HepG2 (cell line): Measurements from ENCODE around the gene HCRTR1. TPM values are rescaled to one million over a fixed set of nuclear protein-coding genes. Genes with fewer than 3 reads are reported as not detected.

Source experiments
- ARNT ChIP-seq: fragments of 450-650 bp; IDR thresholded peaks from 2 replicates; pipeline ENCODE4 v1.6.1; 2017
- FOXA1 ChIP-seq, 2 experiments: fragments of 450-650 bp in 1 of 2; sonication (generic) in 1 of 2; formaldehyde crosslinking in 1 of 2; IDR thresholded peaks; 2 replicates each; pipeline versions ENCODE4 v1.4.0 to v1.6.1; 2016 to 2020; ENCODE audit warnings: missing genetic modification reagents in 1 of 2
- KLF12 ChIP-seq: sonication (generic); formaldehyde crosslinking; IDR thresholded peaks from 2 replicates; pipeline ENCODE4 v1.4.0; 2020; ENCODE audit warnings: missing genetic modification reagents, borderline replicate concordance
- PPARG ChIP-seq: conservative IDR thresholded peaks from 2 replicates; pipeline ENCODE4 v1.6.1; 2016; ENCODE audit warnings: missing biosample characterization, missing genetic modification reagents
- RAD51 ChIP-seq: fragments of 450-650 bp; IDR thresholded peaks from 2 replicates; pipeline ENCODE4 v1.6.1; 2016; ENCODE audit warnings: borderline replicate concordance
- SRY ChIP-seq: sonication (generic); formaldehyde crosslinking; IDR thresholded peaks from 2 replicates; pipeline ENCODE4 v1.8.0; 2022; ENCODE audit warnings: mild to moderate bottlenecking, missing genetic modification reagents
- TRIM24 ChIP-seq: sonication (generic); formaldehyde crosslinking; IDR thresholded peaks from 2 replicates; pipeline ENCODE4 v1.8.0; 2022; ENCODE audit warnings: mild to moderate bottlenecking, missing genetic modification reagents
- ZNF224 ChIP-seq: sonication (generic); formaldehyde crosslinking; IDR thresholded peaks from 2 replicates; pipeline ENCODE4 v1.5.0; 2020; ENCODE audit warnings: mild to moderate bottlenecking, missing genetic modification reagents
- ZNF383 ChIP-seq: sonication (generic); formaldehyde crosslinking; IDR thresholded peaks from 2 replicates; pipeline ENCODE4 v1.4.0; 2020; ENCODE audit warnings: missing genetic modification reagents, mild to moderate bottlenecking, borderline replicate concordance
- ZNF543 ChIP-seq: sonication (generic); formaldehyde crosslinking; IDR thresholded peaks from 2 replicates; pipeline ENCODE4 v1.4.0; 2020; ENCODE audit warnings: mild to moderate bottlenecking, missing genetic modification reagents
- ZNF589 ChIP-seq: sonication (generic); formaldehyde crosslinking; conservative IDR thresholded peaks from 2 replicates; pipeline ENCODE4 v1.8.0; 2022; ENCODE audit warnings: mild to moderate bottlenecking, moderate library complexity, missing genetic modification reagents
- polyA plus RNA-seq, 8 experiments: library from polyadenylated mRNA; depleted of rRNA in 3 of 8; stranded (reverse) in 7 of 8; unstranded in 1 of 8; fragments of >200 nt; fragmentation: Illumina TruSeq in 4 of 8; extraction: Trizol in 4 of 8; gene quantifications; 2 replicates each; pipeline versions ENCODE4 v1.2.1 to v1.2.3, GENCODE V29; 2011 to 2016; ENCODE audit warnings: low read depth in 4 of 8, missing spikeins in 1 of 8, mixed read lengths in 1 of 8; ENCODE audit not compliant: insufficient read depth in 1 of 8
- total RNA-seq, 5 experiments: library from RNA; depleted of rRNA; stranded (reverse); fragments of >200 nt; fragmentation: Illumina TruSeq; extraction: Trizol; gene quantifications; 2 replicates each; pipeline ENCODE4 v1.2.3, GENCODE V29; 2016; ENCODE audit warnings: low read depth in 1 of 5
- TF ChIP-seq, protein P1 (sequence below): sonication (generic); formaldehyde crosslinking; conservative IDR thresholded peaks from 2 replicates; pipeline ENCODE4 v1.5.0; 2020; ENCODE audit warnings: missing genetic modification reagents
- TF ChIP-seq, protein P2 (sequence below): sonication (generic); formaldehyde crosslinking; IDR thresholded peaks from 2 replicates; pipeline ENCODE4 v1.4.0; 2020; ENCODE audit warnings: mild to moderate bottlenecking, missing genetic modification reagents
- TF ChIP-seq, protein P3 (sequence below): sonication (generic); formaldehyde crosslinking; IDR thresholded peaks from 2 replicates; pipeline ENCODE4 v1.5.0; 2020; ENCODE audit warnings: missing genetic modification reagents
- TF ChIP-seq, protein P4 (sequence below): sonication (generic); formaldehyde crosslinking; IDR thresholded peaks from 2 replicates; pipeline ENCODE4 v1.5.0; 2020; ENCODE audit warnings: missing genetic modification reagents
- TF ChIP-seq, protein P5 (sequence below): fragments of 450-650 bp; IDR thresholded peaks from 2 replicates; pipeline ENCODE4 v1.6.1; 2017

HCRTR1 gene
- total and polyA plus RNA-seq, 2 of the 13 experiments (the other 11 are each of a cell fraction or from before 2014, with no cell fraction given): not detected

DNA sequence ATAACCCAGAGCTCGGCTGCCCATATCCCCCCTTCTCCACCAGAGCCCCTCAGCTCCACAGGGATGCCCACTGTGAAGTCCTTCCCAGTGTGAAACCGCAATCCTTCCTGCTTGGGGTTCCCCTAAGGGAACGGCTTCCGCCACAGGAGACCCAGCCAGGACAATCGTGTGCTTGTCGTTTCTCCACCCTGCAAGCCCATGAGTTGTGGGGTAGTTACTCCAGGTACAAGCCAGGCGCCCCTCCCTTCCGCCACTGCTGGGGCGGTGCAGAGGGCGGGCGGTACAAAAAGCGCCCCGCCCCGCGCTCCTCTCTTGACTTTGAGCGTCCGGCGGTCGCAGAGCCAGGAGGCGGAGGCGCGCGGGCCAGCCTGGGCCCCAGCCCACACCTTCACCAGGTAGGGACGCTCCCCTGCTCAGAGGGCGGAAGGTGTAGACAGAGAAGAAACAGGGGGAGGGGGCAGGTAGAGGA lies 41.3 kb upstream of the HCRTR1 start, which contains the start of gene TINAGL1 (continued):
- TF ChIP-seq, protein P1, sequence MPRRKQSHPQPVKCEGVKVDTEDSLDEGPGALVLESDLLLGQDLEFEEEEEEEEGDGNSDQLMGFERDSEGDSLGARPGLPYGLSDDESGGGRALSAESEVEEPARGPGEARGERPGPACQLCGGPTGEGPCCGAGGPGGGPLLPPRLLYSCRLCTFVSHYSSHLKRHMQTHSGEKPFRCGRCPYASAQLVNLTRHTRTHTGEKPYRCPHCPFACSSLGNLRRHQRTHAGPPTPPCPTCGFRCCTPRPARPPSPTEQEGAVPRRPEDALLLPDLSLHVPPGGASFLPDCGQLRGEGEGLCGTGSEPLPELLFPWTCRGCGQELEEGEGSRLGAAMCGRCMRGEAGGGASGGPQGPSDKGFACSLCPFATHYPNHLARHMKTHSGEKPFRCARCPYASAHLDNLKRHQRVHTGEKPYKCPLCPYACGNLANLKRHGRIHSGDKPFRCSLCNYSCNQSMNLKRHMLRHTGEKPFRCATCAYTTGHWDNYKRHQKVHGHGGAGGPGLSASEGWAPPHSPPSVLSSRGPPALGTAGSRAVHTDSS: no peak
- TF ChIP-seq KLF12 (no peak; the same call in 1 of the 2 replicates), SRY (no peak), ZNF383 (no peak), PPARG (CRISPR knock-in tag) (0 out of 2 replicates have a peak, but pooled peaks have one; percentile 62), ARNT (no peak), FOXA1 (IDR thresholded peaks at IDR 0.05) (no peak), FOXA1 (CRISPR knock-in tag; IDR thresholded peaks at IDR 0.05) (no peak), TRIM24 (CRISPR knock-in tag) (no peak), ZNF589 (CRISPR knock-in tag) (no peak), ZNF224 (CRISPR knock-in tag) (no peak), RAD51 (no peak), ZNF543 (CRISPR knock-in tag) (no peak; the same call in 1 of the 2 replicates)
- TF ChIP-seq, protein P2, sequence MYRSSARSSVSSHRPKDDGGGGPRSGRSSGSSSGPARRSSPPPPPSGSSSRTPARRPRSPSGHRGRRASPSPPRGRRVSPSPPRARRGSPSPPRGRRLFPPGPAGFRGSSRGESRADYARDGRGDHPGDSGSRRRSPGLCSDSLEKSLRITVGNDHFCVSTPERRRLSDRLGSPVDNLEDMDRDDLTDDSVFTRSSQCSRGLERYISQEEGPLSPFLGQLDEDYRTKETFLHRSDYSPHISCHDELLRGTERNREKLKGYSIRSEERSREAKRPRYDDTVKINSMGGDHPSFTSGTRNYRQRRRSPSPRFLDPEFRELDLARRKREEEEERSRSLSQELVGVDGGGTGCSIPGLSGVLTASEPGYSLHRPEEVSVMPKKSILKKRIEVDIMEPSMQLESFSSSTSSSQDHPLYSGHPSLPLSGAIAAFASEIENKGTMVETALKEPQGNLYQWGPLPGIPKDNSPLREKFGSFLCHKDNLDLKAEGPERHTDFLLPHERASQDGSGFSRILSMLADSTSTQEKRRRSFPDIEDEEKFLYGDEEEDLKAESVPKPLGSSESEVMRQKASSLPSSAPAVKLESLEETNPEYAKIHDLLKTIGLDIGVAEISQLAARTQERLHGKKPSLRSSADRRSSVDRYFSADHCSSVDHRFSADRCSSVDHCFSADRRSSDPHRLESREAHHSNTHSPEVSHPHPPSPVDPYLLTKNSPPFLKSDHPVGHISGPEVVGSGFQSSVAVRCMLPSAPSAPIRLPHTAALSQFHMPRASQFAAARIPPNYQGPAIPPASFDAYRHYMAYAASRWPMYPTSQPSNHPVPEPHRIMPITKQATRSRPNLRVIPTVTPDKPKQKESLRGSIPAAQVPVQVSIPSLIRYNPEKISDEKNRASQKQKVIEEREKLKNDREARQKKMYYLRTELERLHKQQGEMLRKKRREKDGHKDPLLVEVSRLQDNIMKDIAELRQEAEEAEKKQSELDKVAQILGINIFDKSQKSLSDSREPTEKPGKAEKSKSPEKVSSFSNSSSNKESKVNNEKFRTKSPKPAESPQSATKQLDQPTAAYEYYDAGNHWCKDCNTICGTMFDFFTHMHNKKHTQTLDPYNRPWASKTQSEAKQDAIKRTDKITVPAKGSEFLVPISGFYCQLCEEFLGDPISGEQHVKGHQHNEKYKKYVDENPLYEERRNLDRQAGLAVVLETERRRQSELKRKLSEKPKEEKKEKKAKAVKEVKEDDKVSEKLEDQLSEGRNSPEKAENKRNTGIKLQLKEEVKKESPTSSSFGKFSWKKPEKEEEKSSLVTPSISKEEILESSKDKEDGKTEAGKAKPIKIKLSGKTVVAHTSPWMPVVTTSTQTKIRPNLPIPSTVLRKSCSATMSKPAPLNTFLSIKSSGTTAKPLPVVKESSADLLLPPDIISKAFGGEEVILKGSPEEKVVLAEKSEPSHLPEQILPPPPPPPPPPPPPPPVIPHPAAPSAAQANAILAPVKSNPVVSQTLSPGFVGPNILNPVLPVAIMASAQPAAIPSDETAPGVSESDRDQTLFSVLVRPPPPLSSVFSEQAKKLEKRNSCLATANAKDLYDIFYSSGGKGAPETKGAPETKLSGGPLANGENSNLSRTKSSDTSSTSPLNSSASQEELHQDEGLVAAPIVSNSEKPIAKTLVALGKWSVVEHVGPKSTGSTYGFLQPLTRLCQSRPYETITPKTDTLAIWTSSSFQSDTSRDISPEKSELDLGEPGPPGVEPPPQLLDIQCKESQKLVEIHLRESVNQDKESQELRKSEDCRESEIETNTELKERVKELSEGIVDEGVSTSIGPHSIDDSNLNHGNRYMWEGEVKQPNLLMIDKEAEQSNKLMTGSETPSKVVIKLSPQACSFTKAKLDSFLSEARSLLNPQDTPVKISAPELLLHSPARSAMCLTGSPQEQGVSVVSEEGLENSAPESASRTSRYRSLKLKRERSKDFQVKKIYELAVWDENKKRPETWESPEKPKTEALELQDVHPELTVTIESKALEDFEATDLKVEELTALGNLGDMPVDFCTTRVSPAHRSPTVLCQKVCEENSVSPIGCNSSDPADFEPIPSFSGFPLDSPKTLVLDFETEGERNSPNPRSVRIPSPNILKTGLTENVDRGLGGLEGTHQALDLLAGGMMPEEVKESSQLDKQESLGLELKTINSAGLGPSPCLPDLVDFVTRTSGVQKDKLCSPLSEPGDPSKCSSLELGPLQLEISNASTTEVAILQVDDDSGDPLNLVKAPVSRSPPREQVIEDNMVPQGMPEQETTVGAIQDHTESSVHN (CRISPR knock-in tag): no peak
- TF ChIP-seq, protein P3, sequence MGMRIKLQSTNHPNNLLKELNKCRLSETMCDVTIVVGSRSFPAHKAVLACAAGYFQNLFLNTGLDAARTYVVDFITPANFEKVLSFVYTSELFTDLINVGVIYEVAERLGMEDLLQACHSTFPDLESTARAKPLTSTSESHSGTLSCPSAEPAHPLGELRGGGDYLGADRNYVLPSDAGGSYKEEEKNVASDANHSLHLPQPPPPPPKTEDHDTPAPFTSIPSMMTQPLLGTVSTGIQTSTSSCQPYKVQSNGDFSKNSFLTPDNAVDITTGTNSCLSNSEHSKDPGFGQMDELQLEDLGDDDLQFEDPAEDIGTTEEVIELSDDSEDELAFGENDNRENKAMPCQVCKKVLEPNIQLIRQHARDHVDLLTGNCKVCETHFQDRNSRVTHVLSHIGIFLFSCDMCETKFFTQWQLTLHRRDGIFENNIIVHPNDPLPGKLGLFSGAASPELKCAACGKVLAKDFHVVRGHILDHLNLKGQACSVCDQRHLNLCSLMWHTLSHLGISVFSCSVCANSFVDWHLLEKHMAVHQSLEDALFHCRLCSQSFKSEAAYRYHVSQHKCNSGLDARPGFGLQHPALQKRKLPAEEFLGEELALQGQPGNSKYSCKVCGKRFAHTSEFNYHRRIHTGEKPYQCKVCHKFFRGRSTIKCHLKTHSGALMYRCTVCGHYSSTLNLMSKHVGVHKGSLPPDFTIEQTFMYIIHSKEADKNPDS (CRISPR knock-in tag): no peak
- TF ChIP-seq, protein P4, sequence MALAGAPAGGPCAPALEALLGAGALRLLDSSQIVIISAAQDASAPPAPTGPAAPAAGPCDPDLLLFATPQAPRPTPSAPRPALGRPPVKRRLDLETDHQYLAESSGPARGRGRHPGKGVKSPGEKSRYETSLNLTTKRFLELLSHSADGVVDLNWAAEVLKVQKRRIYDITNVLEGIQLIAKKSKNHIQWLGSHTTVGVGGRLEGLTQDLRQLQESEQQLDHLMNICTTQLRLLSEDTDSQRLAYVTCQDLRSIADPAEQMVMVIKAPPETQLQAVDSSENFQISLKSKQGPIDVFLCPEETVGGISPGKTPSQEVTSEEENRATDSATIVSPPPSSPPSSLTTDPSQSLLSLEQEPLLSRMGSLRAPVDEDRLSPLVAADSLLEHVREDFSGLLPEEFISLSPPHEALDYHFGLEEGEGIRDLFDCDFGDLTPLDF (CRISPR knock-in tag): no peak
- TF ChIP-seq, protein P5, sequence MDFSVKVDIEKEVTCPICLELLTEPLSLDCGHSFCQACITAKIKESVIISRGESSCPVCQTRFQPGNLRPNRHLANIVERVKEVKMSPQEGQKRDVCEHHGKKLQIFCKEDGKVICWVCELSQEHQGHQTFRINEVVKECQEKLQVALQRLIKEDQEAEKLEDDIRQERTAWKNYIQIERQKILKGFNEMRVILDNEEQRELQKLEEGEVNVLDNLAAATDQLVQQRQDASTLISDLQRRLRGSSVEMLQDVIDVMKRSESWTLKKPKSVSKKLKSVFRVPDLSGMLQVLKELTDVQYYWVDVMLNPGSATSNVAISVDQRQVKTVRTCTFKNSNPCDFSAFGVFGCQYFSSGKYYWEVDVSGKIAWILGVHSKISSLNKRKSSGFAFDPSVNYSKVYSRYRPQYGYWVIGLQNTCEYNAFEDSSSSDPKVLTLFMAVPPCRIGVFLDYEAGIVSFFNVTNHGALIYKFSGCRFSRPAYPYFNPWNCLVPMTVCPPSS: no peak
